MM.1S (cell line): ENCODE results near the gene TMED10.

ENCODE experiments used
- DNase-seq: peaks from one replicate; pipeline ENCODE4 v3.0.0-alpha.2; 2015
- H2AFZ ChIP-seq: fragments of 300-600 bp; sonication (generic); 2 replicates; pipeline ENCODE4 v1.6.0; 2016; ENCODE audit warnings: antibody characterized with exemption, low read length
- H3F3A ChIP-seq: fragments of 300-600 bp; sonication (generic); 2 replicates; pipeline ENCODE4 v1.6.1; 2016; ENCODE audit warnings: mild to moderate bottlenecking, antibody characterized with exemption, low read length, moderate library complexity, mixed read lengths; ENCODE audit not compliant: insufficient read depth
- H3K27ac ChIP-seq: fragments of 300-600 bp; sonication (generic); 2 replicates; pipeline ENCODE4 v1.5.1; 2016; ENCODE audit warnings: mild to moderate bottlenecking, low read length
- H3K27me3 ChIP-seq: fragments of 300-600 bp; sonication (generic); replicated peaks from 2 replicates; pipeline ENCODE4 v1.6.0; 2016; ENCODE audit warnings: low read length; ENCODE audit not compliant: insufficient read depth
- H3K36me3 ChIP-seq: fragments of 300-600 bp; sonication (generic); replicated peaks from 2 replicates; pipeline ENCODE4 v1.6.1; 2016; ENCODE audit warnings: mild to moderate bottlenecking, low read length, mixed read lengths; ENCODE audit not compliant: insufficient read depth
- H3K4me1 ChIP-seq: fragments of 300-600 bp; sonication (generic); 2 replicates; pipeline ENCODE4 v1.6.1; 2016; ENCODE audit warnings: low read length, mixed read lengths
- H3K4me2 ChIP-seq: fragments of 300-600 bp; sonication (generic); 2 replicates; pipeline ENCODE4 v1.6.0; 2016; ENCODE audit warnings: low read depth, low read length
- H3K4me3 ChIP-seq: fragments of 300-600 bp; sonication (generic); 2 replicates; pipeline ENCODE4 v1.5.1; 2016; ENCODE audit warnings: low read length, mixed read lengths
- H3K79me2 ChIP-seq: fragments of 300-600 bp; sonication (generic); 2 replicates; pipeline ENCODE4 v1.6.1; 2016; ENCODE audit warnings: mixed run types, low read length, mixed read lengths
- H3K9ac ChIP-seq: fragments of 300-600 bp; sonication (generic); 2 replicates; pipeline ENCODE4 v1.6.1; 2016; ENCODE audit warnings: low read length, mixed read lengths
- H3K9me2 ChIP-seq: fragments of 300-600 bp; sonication (generic); replicated peaks from 2 replicates; pipeline ENCODE4 v1.6.1; 2016; ENCODE audit warnings: mild to moderate bottlenecking, low read length, mixed read lengths; ENCODE audit not compliant: insufficient read depth
- H3K9me3 ChIP-seq: fragments of 300-600 bp; sonication (generic); replicated peaks from 2 replicates; pipeline ENCODE4 v1.6.1; 2016; ENCODE audit warnings: mild to moderate bottlenecking, low read length, mixed read lengths; ENCODE audit not compliant: insufficient read depth
- H4K20me1 ChIP-seq: fragments of 300-600 bp; sonication (generic); 2 replicates; pipeline ENCODE4 v1.6.1; 2016; ENCODE audit warnings: mild to moderate bottlenecking, low read length, moderate library complexity, mixed read lengths; ENCODE audit not compliant: insufficient read depth
- CTCF ChIP-seq: fragments of 300-600 bp; sonication (generic); IDR thresholded peaks from 2 replicates; pipeline ENCODE4 v1.5.1; 2016; ENCODE audit warnings: antibody characterized with exemption, low read length, mixed read lengths
- EZH2 ChIP-seq: fragments of 300-600 bp; sonication (generic); optimal IDR thresholded peaks from 2 replicates; pipeline ENCODE3; 2017; ENCODE audit warnings: low read depth, mild to moderate bottlenecking, antibody characterized with exemption, low read length, mixed read lengths
- EZH2phosphoT487 ChIP-seq: fragments of 300-600 bp; sonication (generic); IDR thresholded peaks from 2 replicates; pipeline ENCODE4 v1.6.1; 2018; ENCODE audit warnings: antibody characterized with exemption, low read length

Gene TMED10

GRCh38 chr14:75090353-75090752 is 86.1 kb downstream of the TMED10 start:
- Histone ChIP-seq H3K27me3 (no peaks in the 10 kb centered on the region), H3K79me2 (no peaks in the 10 kb centered on the region), H2AFZ (no peak overlapping the region), H3K4me2 (no peak overlapping the region), H4K20me1 (no peaks in the 10 kb centered on the region), H3K27ac (no peak overlapping the region), H3F3A (no peaks in the 10 kb centered on the region), H3K9me2 (no peaks in the 10 kb centered on the region), H3K36me3 (no peaks in the 10 kb centered on the region), H3K9me3 (no peaks in the 10 kb centered on the region), H3K4me3 (no peak overlapping the region), H3K4me1 (no peaks in the 10 kb centered on the region), H3K9ac (no peak overlapping the region)
- TF ChIP-seq EZH2phosphoT487 (no peak), CTCF (no peak), EZH2 (no peak)
- no peak for DNase-seq

- TF ChIP-seq EZH2phosphoT487 (no peak), EZH2 (no peak), CTCF (peak; percentile 54)
- Histone ChIP-seq H3K9ac (no peak overlapping the region), H3K4me2 (no peak overlapping the region), H3K4me3 (no peak overlapping the region), H3K36me3 (no peaks in the 10 kb centered on the region), H3K79me2 (no peaks in the 10 kb centered on the region), H2AFZ (no peak overlapping the region), H4K20me1 (no peaks in the 10 kb centered on the region), H3K9me2 (no peaks in the 10 kb centered on the region), H3K4me1 (no peaks in the 10 kb centered on the region), H3K27ac (no peak overlapping the region), H3K9me3 (no peaks in the 10 kb centered on the region), H3K27me3 (no peaks in the 10 kb centered on the region), H3F3A (no peaks in the 10 kb centered on the region)
- DNase-seq: peak; percentile 23
Measured at GRCh38 chr14:75088566-75089373, 87.6 kb downstream of the TMED10 start.

GRCh38 chr14:75088153-75088552 is 88.3 kb downstream of the TMED10 start:
- Histone ChIP-seq H3K4me2 (no peak overlapping the region), H2AFZ (no peak overlapping the region), H3K9ac (no peak overlapping the region), H3K9me3 (no peaks in the 10 kb centered on the region), H3K4me1 (no peaks in the 10 kb centered on the region), H3K9me2 (no peaks in the 10 kb centered on the region), H3K27me3 (no peaks in the 10 kb centered on the region), H3K79me2 (no peaks in the 10 kb centered on the region), H3K36me3 (no peaks in the 10 kb centered on the region), H4K20me1 (no peaks in the 10 kb centered on the region), H3F3A (no peaks in the 10 kb centered on the region), H3K4me3 (no peak overlapping the region), H3K27ac (no peak overlapping the region)
- no peak for TF ChIP-seq EZH2
- TF ChIP-seq EZH2phosphoT487: no peak
- DNase-seq: no peak

- Histone ChIP-seq H3K27ac (no peak overlapping the region), H3F3A (no peaks in the 10 kb centered on the region), H3K4me1 (no peaks in the 10 kb centered on the region), H2AFZ (no peak overlapping the region), H3K4me3 (no peak overlapping the region), H3K9me2 (no peaks in the 10 kb centered on the region), H3K4me2 (no peak overlapping the region), H3K9me3 (no peaks in the 10 kb centered on the region), H3K36me3 (no peaks in the 10 kb centered on the region), H3K79me2 (no peaks in the 10 kb centered on the region), H3K9ac (no peak overlapping the region), H4K20me1 (no peaks in the 10 kb centered on the region), H3K27me3 (no peaks in the 10 kb centered on the region)
- TF ChIP-seq EZH2phosphoT487 (no peak), CTCF (no peak), EZH2 (no peak)
- no peak for DNase-seq
Measured at GRCh38 chr14:75084513-75084912, 91.9 kb downstream of the TMED10 start.
